Measurements from ENCODE around the gene SORCS2. TPM values are rescaled to one million over a fixed set of nuclear protein-coding genes. Genes with fewer than 3 reads are reported as not detected.

The SORCS2 gene
- total RNA-seq, 1 experiment from 2014 or later = 0.06 TPM

GRCh38 chr4:7466904-7467303 is 274.6 kb downstream of the SORCS2 start:
- intact Hi-C loops (cut with micrococcal nuclease; ENCODE audit: unreplicated experiment) = no loop called here
- Histone ChIP-seq H3K4me1 (ENCODE audit: insufficient read depth, low read length, poor library complexity, severe bottlenecking) (no peaks in the 10 kb centered on the region), H3K9me3 (ENCODE audit: low read depth, low read length, poor library complexity, severe bottlenecking) (no peaks in the 10 kb centered on the region), H3K27me3 (replicated peaks; ENCODE audit: insufficient read depth, low read depth, low read length, poor library complexity) (no peaks in the 10 kb centered on the region), H3K27ac (ENCODE audit: low read depth, low read length, poor library complexity, severe bottlenecking) (no peak overlapping the region), H3K4me3 (ENCODE audit: low read depth, low read length, poor library complexity, severe bottlenecking) (no peak overlapping the region), H3K36me3 (ENCODE audit: insufficient read depth, low read length, poor library complexity, severe bottlenecking) (no peaks in the 10 kb centered on the region)
- no peak for TF ChIP-seq EZH2 (IDR thresholded peaks at IDR 0.05; ENCODE audit: borderline replicate concordance, low read depth, low read length, poor library complexity, severe bottlenecking)
- no peak for TF ChIP-seq CTCF (conservative IDR thresholded peaks at IDR 0.05; ENCODE audit: low read depth, low read length)
- no TSS peak for BruUV-seq (replicated peaks)
- ChIA-PET POLR2A (ENCODE audit: low non-redundant PET) (no interaction called here), CTCF (no interaction called here)
- DNase-seq (ENCODE audit: low spot score) = no peak

GRCh38 chr4:7467471-7467870 is 275.1 kb downstream of the SORCS2 start:
- Histone ChIP-seq H3K9me3 (ENCODE audit: low read depth, low read length, poor library complexity, severe bottlenecking) (no peaks in the 10 kb centered on the region), H3K4me1 (ENCODE audit: insufficient read depth, low read length, poor library complexity, severe bottlenecking) (peaks cover 5% of the 10 kb centered on the region), H3K27ac (ENCODE audit: low read depth, low read length, poor library complexity, severe bottlenecking) (no peak overlapping the region), H3K36me3 (ENCODE audit: insufficient read depth, low read length, poor library complexity, severe bottlenecking) (no peaks in the 10 kb centered on the region), H3K4me3 (ENCODE audit: low read depth, low read length, poor library complexity, severe bottlenecking) (no peak overlapping the region), H3K27me3 (replicated peaks; ENCODE audit: insufficient read depth, low read depth, low read length, poor library complexity) (no peaks in the 10 kb centered on the region)
- TF ChIP-seq CTCF (conservative IDR thresholded peaks at IDR 0.05; ENCODE audit: low read depth, low read length) (no peak), EZH2 (IDR thresholded peaks at IDR 0.05; ENCODE audit: borderline replicate concordance, low read depth, low read length, poor library complexity, severe bottlenecking) (no peak)
- ChIA-PET POLR2A (ENCODE audit: low non-redundant PET) (no interaction called here), CTCF (no interaction called here)
- no peak for DNase-seq (ENCODE audit: low spot score)
- BruUV-seq (replicated peaks) = no TSS peak
- intact Hi-C loops (cut with micrococcal nuclease; ENCODE audit: unreplicated experiment) = no loop called here

DNA sequence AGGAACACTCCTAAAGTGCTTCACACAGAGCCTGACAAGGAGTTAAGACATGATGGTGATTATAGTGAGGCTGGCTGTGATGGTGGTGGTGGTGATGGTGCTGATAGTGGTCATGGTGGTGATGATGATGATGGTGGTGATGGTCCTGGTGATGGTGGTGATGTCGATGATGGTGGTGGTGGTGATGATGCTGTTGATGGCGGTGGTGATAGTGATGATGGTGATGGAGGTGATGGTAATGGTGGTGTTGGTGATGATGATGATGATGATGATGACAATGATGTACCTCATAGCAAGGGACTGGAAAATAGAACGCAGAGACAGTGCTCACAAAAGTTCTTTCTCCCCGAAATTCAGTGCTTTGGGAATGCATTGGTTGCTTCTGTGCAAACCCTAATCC is 276.7 kb downstream of the SORCS2 start:
- Histone ChIP-seq H3K9me3 (ENCODE audit: low read depth, low read length, poor library complexity, severe bottlenecking) (no peaks in the 10 kb centered on the region), H3K4me1 (ENCODE audit: insufficient read depth, low read length, poor library complexity, severe bottlenecking) (peaks cover 15% of the 10 kb centered on the region), H3K27ac (ENCODE audit: low read depth, low read length, poor library complexity, severe bottlenecking) (no peak overlapping the region), H3K4me3 (ENCODE audit: low read depth, low read length, poor library complexity, severe bottlenecking) (no peak overlapping the region), H3K36me3 (ENCODE audit: insufficient read depth, low read length, poor library complexity, severe bottlenecking) (no peaks in the 10 kb centered on the region), H3K27me3 (replicated peaks; ENCODE audit: insufficient read depth, low read depth, low read length, poor library complexity) (no peaks in the 10 kb centered on the region)
- no TSS peak for BruUV-seq (replicated peaks)
- POLR2A ChIA-PET (ENCODE audit: low non-redundant PET) = no interaction called here
- DNase-seq (ENCODE audit: low spot score) = no peak
- intact Hi-C loops (cut with micrococcal nuclease; ENCODE audit: unreplicated experiment) = no loop called here
- TF ChIP-seq EZH2 (IDR thresholded peaks at IDR 0.05; ENCODE audit: borderline replicate concordance, low read depth, low read length, poor library complexity, severe bottlenecking) (no peak), CTCF (conservative IDR thresholded peaks at IDR 0.05; ENCODE audit: low read depth, low read length) (no peak)
- CTCF ChIA-PET = no interaction called here

Data from A673 (cell line).